ENCODE data around the gene C15orf40.

DNA sequence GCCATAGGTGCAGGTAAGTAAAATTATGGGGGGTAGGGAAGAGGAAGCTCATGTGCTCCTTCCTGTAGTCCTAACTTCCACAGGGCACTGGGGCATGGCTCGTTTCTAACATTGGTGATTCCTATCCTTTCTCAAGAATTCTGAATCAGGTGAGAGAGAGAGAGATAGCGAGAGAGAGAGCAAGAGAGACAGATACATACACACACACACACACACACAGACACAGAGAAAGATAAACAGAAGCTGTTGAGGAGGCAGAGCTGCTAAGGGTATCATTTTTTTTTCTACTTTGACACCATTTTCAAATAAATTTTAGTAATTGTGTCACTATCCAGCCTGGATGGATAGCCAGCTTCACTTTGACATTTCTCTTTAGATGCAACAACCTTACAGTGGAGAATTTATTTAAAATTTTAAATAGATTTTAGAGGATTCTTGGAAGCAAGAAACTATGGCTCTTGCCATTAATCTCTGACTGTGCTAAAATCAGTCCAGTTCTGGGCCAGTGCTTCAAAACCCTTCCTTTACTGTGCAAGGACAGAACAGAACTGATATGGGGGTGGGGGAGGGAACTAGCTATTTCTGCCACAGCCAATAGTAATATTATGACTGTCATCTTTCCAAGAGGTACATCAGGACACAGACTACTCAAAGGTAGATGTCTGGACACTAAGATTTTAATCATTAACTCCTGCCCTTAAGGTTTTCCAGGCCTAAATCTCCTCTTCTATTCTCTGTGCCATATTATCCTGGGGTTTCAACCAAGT is 40.0 kb downstream of the C15orf40 start:
- TF ChIP-seq CHD4 (IDR thresholded peaks at IDR 0.05; ENCODE audit: borderline replicate concordance) (no peak), POLR2A (IDR thresholded peaks at IDR 0.05; ENCODE audit: low read length) (no peak), RFX5 (IDR thresholded peaks at IDR 0.05) (no peak), EP300 (IDR thresholded peaks at IDR 0.05) (no peak), SMC3 (IDR thresholded peaks at IDR 0.05) (no peak), MYC (IDR thresholded peaks at IDR 0.05; ENCODE audit: borderline replicate concordance, low read length) (no peak), ESRRA (IDR thresholded peaks at IDR 0.05; ENCODE audit: borderline replicate concordance, low read length) (no peak), FOSL2 (IDR thresholded peaks at IDR 0.05) (no peak), FOSL2 (CRISPR knock-in tag; IDR thresholded peaks at IDR 0.05) (no peak), HDAC2 (IDR thresholded peaks at IDR 0.05) (no peak), ZNF302 (CRISPR knock-in tag; IDR thresholded peaks at IDR 0.05) (no peak), RAD21 (conservative IDR thresholded peaks at IDR 0.05 in 1 of 2, IDR thresholded peaks at IDR 0.05 in 1 of 2) (no peak)
- TF ChIP-seq, protein P1, sequence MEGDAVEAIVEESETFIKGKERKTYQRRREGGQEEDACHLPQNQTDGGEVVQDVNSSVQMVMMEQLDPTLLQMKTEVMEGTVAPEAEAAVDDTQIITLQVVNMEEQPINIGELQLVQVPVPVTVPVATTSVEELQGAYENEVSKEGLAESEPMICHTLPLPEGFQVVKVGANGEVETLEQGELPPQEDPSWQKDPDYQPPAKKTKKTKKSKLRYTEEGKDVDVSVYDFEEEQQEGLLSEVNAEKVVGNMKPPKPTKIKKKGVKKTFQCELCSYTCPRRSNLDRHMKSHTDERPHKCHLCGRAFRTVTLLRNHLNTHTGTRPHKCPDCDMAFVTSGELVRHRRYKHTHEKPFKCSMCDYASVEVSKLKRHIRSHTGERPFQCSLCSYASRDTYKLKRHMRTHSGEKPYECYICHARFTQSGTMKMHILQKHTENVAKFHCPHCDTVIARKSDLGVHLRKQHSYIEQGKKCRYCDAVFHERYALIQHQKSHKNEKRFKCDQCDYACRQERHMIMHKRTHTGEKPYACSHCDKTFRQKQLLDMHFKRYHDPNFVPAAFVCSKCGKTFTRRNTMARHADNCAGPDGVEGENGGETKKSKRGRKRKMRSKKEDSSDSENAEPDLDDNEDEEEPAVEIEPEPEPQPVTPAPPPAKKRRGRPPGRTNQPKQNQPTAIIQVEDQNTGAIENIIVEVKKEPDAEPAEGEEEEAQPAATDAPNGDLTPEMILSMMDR (IDR thresholded peaks at IDR 0.05) = no peak
- TF ChIP-seq, protein P2, sequence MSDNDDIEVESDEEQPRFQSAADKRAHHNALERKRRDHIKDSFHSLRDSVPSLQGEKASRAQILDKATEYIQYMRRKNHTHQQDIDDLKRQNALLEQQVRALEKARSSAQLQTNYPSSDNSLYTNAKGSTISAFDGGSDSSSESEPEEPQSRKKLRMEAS (IDR thresholded peaks at IDR 0.05) = no peak

All from A549 (cell line).